ENCODE data around the gene SOS2.

DNA sequence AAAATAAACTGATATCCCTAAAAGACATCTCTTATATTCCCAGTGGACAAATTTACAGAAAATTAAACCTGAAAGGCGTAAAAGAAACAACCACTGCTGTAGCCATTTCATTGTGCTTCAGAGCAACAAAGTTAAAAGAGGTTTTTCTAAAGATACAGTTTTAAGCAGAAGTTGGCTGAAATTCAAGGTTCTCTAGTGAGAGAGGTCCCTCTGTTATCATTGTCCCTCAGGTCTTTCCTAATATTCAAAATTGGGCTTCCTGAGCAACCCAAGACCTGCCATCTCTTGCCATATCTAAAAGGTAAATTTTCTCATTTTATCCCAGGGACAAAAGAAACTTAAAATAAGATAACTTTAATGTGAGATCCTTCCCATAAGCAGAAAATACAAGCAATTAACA, 10.7 kb upstream of the SOS2 start:
- no peak for TF ChIP-seq RAD21 (IDR thresholded peaks at IDR 0.05; ENCODE audit: low read length)
- no peak for TF ChIP-seq CTCF (conservative IDR thresholded peaks at IDR 0.05; ENCODE audit: low read depth, low read length)
- no peak for TF ChIP-seq POLR2A (IDR thresholded peaks at IDR 0.05; ENCODE audit: low read depth, low read length)
